ENCODE data around the gene TTC21A.
"Not testable (repeated sequence)": the region's sequence is repeated elsewhere in the genome, so short reads cannot be mapped to it uniquely, and the experiment has no call there.

The TTC21A gene, protein sequence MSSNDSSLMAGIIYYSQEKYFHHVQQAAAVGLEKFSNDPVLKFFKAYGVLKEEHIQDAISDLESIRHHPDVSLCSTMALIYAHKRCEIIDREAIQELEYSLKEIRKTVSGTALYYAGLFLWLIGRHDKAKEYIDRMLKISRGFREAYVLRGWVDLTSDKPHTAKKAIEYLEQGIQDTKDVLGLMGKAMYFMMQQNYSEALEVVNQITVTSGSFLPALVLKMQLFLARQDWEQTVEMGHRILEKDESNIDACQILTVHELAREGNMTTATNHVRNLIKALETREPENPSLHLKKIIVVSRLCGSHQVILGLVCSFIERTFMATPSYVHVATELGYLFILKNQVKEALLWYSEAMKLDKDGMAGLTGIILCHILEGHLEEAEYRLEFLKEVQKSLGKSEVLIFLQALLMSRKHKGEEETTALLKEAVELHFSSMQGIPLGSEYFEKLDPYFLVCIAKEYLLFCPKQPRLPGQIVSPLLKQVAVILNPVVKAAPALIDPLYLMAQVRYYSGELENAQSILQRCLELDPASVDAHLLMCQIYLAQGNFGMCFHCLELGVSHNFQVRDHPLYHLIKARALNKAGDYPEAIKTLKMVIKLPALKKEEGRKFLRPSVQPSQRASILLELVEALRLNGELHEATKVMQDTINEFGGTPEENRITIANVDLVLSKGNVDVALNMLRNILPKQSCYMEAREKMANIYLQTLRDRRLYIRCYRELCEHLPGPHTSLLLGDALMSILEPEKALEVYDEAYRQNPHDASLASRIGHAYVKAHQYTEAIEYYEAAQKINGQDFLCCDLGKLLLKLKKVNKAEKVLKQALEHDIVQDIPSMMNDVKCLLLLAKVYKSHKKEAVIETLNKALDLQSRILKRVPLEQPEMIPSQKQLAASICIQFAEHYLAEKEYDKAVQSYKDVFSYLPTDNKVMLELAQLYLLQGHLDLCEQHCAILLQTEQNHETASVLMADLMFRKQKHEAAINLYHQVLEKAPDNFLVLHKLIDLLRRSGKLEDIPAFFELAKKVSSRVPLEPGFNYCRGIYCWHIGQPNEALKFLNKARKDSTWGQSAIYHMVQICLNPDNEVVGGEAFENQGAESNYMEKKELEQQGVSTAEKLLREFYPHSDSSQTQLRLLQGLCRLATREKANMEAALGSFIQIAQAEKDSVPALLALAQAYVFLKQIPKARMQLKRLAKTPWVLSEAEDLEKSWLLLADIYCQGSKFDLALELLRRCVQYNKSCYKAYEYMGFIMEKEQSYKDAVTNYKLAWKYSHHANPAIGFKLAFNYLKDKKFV (N-terminal part only)

DNA sequence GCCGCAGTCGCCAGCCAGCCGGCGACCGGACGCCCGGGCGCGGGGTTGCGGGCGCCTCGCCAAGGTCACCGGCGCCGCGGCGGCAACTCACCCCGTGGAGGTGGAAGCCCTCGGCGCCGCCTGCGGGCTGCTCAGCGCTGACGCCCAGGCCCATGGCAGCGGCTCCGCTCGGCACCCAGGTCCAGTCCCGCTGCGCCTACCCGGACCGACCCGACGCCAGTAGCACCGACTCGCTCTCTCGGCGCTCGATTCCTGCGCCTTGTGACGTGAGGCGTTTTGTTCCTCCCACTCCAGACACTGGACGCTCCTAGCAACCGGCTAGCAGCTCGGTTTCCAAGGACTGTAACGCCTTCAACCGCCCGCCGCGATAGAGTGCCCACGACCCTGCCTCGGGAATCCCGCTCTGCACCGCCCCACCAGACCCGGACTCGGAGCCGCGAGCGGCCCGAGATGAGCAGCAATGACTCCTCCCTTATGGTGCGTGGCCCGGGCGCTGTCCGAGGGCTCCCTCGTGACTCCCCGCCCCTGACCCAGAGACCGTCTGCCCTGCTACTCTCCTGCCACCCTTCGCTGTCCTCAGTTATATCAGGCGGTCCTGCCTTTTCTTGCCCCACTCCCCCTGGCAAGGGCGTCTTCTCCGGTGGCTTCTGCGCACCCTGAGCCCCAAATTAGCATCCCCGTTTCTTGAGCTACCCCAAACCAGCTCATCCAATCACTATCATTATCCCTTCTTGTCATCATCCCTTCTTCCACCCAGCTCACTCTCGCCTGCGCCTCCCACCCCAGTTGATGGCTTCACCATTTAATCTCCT is at the start of gene TTC21A, which contains the start of gene GORASP1:
Gene TTC21A, plus strand, starts transcription at position 293 of the 812 bp plus-strand sequence. Its CDS starts 158 bp downstream, at position 451.
Gene GORASP1, minus strand, starts transcription at position 240 of the 812 bp plus-strand sequence. Its CDS starts 86 bp downstream, at position 154.
- Histone ChIP-seq H3K36me3 (ENCODE audit: insufficient read depth, low read length) (no peaks in the 10 kb centered on the region), H3K4me3 (ENCODE audit: low read depth, low read length) (peak within 1 kb of the TSS; percentile 92), H3K4me1 (ENCODE audit: control insufficient read depth, insufficient read depth, low read length, unreplicated experiment) (peaks cover 19% of the 10 kb centered on the region), H2AFZ (ENCODE audit: low read length, unreplicated experiment) (peak within 1 kb of the TSS; percentile 93), H3K27ac (ENCODE audit: low read depth, low read length) (peak within 1 kb of the TSS; percentile 61), H3K79me2 (ENCODE audit: control insufficient read depth, insufficient read depth, low read length, unreplicated experiment) (peaks cover 37% of the 10 kb centered on the region), H3K27me3 (ENCODE audit: insufficient read depth, low read length) (no peaks in the 10 kb centered on the region)

DNA sequence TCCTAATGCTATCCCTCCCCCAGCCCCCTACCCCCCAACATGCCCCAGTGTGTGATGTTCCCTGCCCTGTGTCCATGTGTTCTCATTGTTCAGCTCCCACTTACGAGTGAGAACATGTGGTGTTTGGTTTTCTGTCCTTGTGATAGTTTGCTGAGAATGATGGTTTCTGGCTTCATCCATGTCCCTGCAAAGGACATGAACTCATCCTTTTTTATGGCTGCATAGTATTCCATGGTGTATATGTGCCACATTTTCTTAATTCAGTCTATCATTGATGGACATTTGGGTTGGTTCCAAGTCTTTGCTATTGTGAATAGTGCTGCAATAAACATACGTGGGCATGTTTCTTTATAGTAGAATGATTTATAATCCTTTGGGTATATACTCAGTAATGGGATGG is 46.3 kb upstream of the TTC21A start:
- H3K79me2 ChIP-seq (ENCODE audit: control insufficient read depth, insufficient read depth, low read length, unreplicated experiment), result peaks cover 25% of the 10 kb centered on the region

DNA sequence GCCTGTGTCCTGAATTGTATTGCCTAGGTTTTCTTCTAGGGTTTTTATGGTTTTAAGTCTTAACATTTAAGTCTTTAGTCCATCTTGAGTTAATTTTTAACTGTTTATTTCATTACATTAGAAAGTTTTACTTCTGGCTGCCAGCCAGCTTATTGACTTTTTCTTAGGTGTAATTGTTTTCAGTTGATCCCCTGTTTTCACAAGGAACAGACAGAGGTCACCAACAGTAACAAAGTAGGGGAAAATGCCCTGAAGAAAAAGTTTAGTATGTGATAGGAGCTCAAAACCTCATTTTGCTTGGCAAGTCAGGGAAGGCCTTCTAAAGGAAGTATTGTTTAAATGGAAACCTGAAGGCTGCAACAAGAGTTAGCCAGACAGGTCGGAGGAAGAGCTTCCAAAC is 45.3 kb upstream of the TTC21A start:
- Histone ChIP-seq H3K27me3 (ENCODE audit: insufficient read depth, low read length) (no peaks in the 10 kb centered on the region), H3K79me2 (ENCODE audit: control insufficient read depth, insufficient read depth, low read length, unreplicated experiment) (peaks cover 22% of the 10 kb centered on the region), H3K4me3 (ENCODE audit: low read depth, low read length) (no peak overlapping the region), H3K27ac (ENCODE audit: low read depth, low read length) (no peak overlapping the region), H3K36me3 (ENCODE audit: insufficient read depth, low read length) (0 out of 2 replicates have a peak, but pooled peaks cover 6% of the 10 kb centered on the region), H3K4me1 (ENCODE audit: control insufficient read depth, insufficient read depth, low read length, unreplicated experiment) (peaks cover under 1% of the 10 kb centered on the region), H2AFZ (ENCODE audit: low read length, unreplicated experiment) (no peak overlapping the region)

More for the DNA sequence above, 46.3 kb upstream of the TTC21A start:
- H3K27me3 ChIP-seq (ENCODE audit: insufficient read depth, low read length); H3K4me3 ChIP-seq (ENCODE audit: low read depth, low read length); H3K36me3 ChIP-seq (ENCODE audit: insufficient read depth, low read length); H3K4me1 ChIP-seq (ENCODE audit: control insufficient read depth, insufficient read depth, low read length, unreplicated experiment); H2AFZ ChIP-seq (ENCODE audit: low read length, unreplicated experiment); H3K27ac ChIP-seq (ENCODE audit: low read depth, low read length): not testable (repeated sequence)

DNA sequence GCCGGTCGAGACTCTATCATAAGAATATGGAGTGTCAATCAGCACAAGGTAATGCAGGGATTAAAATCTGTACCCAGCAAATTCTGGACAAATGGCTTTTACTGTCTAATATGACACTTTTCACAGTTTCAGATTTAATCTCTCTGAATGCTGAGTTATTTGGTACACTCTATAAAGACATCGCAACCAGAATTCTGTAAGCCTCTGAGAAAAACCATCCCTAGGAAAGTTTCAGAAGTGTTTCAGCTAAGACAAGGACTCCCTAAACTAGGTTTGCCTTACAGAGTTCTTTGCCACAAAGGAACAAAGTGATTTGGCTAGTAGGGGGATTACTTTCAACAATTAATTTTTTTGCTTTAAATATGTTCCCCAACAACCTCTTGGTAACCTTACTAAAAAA is 44.3 kb upstream of the TTC21A start:
- H3K4me3 ChIP-seq (ENCODE audit: low read depth, low read length), result no peak overlapping the region
- no peak overlapping the region for H3K27ac ChIP-seq (ENCODE audit: low read depth, low read length)
- H3K4me1 ChIP-seq (ENCODE audit: control insufficient read depth, insufficient read depth, low read length, unreplicated experiment), result no peaks in the 10 kb centered on the region
- H3K79me2 ChIP-seq (ENCODE audit: control insufficient read depth, insufficient read depth, low read length, unreplicated experiment), result peaks cover 18% of the 10 kb centered on the region
- H2AFZ ChIP-seq (ENCODE audit: low read length, unreplicated experiment), result no peak overlapping the region
- H3K36me3 ChIP-seq (ENCODE audit: insufficient read depth, low read length), result 0 out of 2 replicates have a peak, but pooled peaks cover 6% of the 10 kb centered on the region
- H3K27me3 ChIP-seq (ENCODE audit: insufficient read depth, low read length), result no peaks in the 10 kb centered on the region

DNA sequence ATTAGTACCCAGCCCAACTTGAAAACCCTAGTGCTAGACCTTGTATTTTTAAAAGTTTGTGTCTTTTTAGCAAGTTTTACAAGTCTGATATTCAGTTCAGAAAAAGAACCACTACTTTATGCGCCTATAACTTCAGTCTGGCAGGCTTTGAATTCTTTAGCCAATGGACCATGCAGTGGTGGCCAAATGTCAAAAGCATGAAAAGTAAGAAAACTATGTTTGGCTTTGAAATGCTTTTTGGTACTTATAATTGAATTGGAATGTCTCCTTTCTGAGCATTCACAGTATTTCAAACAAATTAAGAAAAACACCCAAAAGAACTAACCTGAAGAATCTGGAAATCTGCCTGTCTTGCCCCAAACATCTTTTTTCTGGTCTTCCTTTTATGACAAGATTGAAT is 42.8 kb upstream of the TTC21A start:
- H3K27ac ChIP-seq (ENCODE audit: low read depth, low read length), result no peak overlapping the region
- H3K36me3 ChIP-seq (ENCODE audit: insufficient read depth, low read length), result peaks cover 6% of the 10 kb centered on the region; the same call in 1 of the 2 replicates
- no peaks in the 10 kb centered on the region for H3K27me3 ChIP-seq (ENCODE audit: insufficient read depth, low read length)
- H3K4me3 ChIP-seq (ENCODE audit: low read depth, low read length), result no peak overlapping the region
- H3K79me2 ChIP-seq (ENCODE audit: control insufficient read depth, insufficient read depth, low read length, unreplicated experiment), result peaks cover 6% of the 10 kb centered on the region
- no peaks in the 10 kb centered on the region for H3K4me1 ChIP-seq (ENCODE audit: control insufficient read depth, insufficient read depth, low read length, unreplicated experiment)
- H2AFZ ChIP-seq (ENCODE audit: low read length, unreplicated experiment), result no peak overlapping the region

DNA sequence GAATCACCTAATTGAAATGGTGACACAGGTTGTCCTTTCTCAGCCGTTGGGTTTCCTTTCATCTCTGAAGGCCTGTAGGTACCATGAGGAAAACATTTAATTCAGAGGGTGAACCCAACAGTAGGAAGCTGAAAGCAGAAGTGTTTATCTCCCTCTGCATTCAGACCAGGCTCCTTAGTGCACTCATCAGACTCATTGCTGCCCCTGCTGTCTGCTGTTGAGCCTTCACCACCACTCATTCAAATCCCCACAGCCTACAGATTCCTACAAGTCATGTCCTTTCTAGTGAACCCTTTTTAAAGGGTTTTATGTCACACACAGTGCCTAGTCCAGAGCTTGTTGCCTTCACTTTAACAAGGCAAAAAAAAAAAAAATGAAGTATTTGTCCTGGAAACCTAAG is 42.3 kb upstream of the TTC21A start:
- peaks cover 6% of the 10 kb centered on the region for H3K79me2 ChIP-seq (ENCODE audit: control insufficient read depth, insufficient read depth, low read length, unreplicated experiment)
- H3K36me3 ChIP-seq (ENCODE audit: insufficient read depth, low read length), result peaks cover 7% of the 10 kb centered on the region; the same call in 1 of the 2 replicates
- no peaks in the 10 kb centered on the region for H3K27me3 ChIP-seq (ENCODE audit: insufficient read depth, low read length)
- H3K4me3 ChIP-seq (ENCODE audit: low read depth, low read length), result no peak overlapping the region
- H2AFZ ChIP-seq (ENCODE audit: low read length, unreplicated experiment), result no peak overlapping the region
- H3K27ac ChIP-seq (ENCODE audit: low read depth, low read length), result no peak overlapping the region
- H3K4me1 ChIP-seq (ENCODE audit: control insufficient read depth, insufficient read depth, low read length, unreplicated experiment), result no peaks in the 10 kb centered on the region

DNA sequence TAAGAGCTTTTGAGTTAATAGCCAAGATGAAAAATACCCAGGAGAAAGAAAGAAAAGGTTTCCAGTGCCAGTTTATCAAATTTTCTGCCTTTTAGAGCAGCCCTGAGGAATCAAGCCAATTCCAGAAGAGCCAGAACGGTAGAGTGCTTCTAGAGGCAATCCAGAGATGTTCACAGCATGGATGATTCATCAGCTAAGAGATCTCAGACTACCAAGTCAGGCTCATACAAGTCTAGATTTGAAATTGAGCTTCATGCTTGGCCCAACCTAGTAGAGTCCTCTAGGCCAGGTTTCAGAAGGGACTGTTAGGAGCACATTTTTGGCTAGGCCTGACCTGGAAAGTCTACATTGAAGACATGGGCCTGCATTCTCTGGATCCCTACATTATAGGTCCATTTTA is 40.2 kb upstream of the TTC21A start:
- Histone ChIP-seq H3K27me3 (ENCODE audit: insufficient read depth, low read length) (no peaks in the 10 kb centered on the region), H3K79me2 (ENCODE audit: control insufficient read depth, insufficient read depth, low read length, unreplicated experiment) (peaks cover 6% of the 10 kb centered on the region), H3K4me3 (ENCODE audit: low read depth, low read length) (no peak overlapping the region), H3K4me1 (ENCODE audit: control insufficient read depth, insufficient read depth, low read length, unreplicated experiment) (no peaks in the 10 kb centered on the region), H3K36me3 (ENCODE audit: insufficient read depth, low read length) (peaks cover 9% of the 10 kb centered on the region; the same call in 1 of the 2 replicates), H2AFZ (ENCODE audit: low read length, unreplicated experiment) (no peak overlapping the region), H3K27ac (ENCODE audit: low read depth, low read length) (no peak overlapping the region)

DNA sequence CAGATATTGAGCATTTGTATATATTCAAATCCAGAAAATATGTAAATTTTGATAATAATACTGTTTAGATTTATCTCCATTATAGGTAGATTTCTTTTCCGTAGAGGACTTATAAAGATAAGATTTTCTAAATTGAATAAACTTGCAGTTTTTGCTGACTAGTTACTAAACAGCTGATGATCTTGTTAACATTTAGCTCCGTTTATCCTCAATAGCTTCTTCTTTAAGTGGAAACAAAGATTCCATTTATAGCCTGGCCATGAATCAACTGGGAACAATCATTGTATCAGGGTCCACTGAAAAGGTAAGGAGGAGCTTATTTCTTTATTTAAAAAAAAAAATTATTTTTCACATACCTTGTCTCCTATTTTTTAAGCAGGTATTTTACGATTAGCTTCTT is 38.9 kb upstream of the TTC21A start:
- H3K27ac ChIP-seq (ENCODE audit: low read depth, low read length), result no peak overlapping the region
- no peaks in the 10 kb centered on the region for H3K4me1 ChIP-seq (ENCODE audit: control insufficient read depth, insufficient read depth, low read length, unreplicated experiment)
- H3K36me3 ChIP-seq (ENCODE audit: insufficient read depth, low read length), result peaks cover 9% of the 10 kb centered on the region; the same call in 1 of the 2 replicates
- H3K4me3 ChIP-seq (ENCODE audit: low read depth, low read length), result no peak overlapping the region
- H2AFZ ChIP-seq (ENCODE audit: low read length, unreplicated experiment), result no peak overlapping the region
- no peaks in the 10 kb centered on the region for H3K79me2 ChIP-seq (ENCODE audit: control insufficient read depth, insufficient read depth, low read length, unreplicated experiment)
- H3K27me3 ChIP-seq (ENCODE audit: insufficient read depth, low read length), result no peaks in the 10 kb centered on the region

DNA sequence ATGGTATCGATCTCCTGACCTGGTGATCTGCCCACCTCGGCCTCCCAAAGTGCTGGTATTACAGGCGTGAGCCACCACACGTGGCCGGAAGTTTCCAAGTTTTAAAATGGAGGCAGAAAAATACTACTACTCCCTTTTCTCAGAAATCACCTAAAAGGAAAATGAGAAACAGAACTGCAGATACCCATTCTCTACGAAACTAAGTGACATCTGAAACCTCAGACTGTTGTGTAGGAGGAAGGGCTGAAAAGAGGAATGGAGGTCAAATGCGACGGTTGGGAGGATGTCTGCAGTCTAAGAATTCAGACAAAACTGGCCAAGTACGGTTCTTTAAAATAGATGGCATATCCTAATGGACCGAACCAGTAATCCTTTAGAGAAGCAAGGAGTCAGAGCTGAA is 31.6 kb upstream of the TTC21A start:
- no peak overlapping the region for H2AFZ ChIP-seq (ENCODE audit: low read length, unreplicated experiment)
- no peak overlapping the region for H3K27ac ChIP-seq (ENCODE audit: low read depth, low read length)
- H3K36me3 ChIP-seq (ENCODE audit: insufficient read depth, low read length), result peaks cover 15% of the 10 kb centered on the region; the same call in 1 of the 2 replicates
- no peaks in the 10 kb centered on the region for H3K27me3 ChIP-seq (ENCODE audit: insufficient read depth, low read length)
- no peaks in the 10 kb centered on the region for H3K79me2 ChIP-seq (ENCODE audit: control insufficient read depth, insufficient read depth, low read length, unreplicated experiment)
- H3K4me3 ChIP-seq (ENCODE audit: low read depth, low read length), result no peak overlapping the region
- H3K4me1 ChIP-seq (ENCODE audit: control insufficient read depth, insufficient read depth, low read length, unreplicated experiment), result no peaks in the 10 kb centered on the region
